ENCODE measurements around the gene OLFML2A.

DNA sequence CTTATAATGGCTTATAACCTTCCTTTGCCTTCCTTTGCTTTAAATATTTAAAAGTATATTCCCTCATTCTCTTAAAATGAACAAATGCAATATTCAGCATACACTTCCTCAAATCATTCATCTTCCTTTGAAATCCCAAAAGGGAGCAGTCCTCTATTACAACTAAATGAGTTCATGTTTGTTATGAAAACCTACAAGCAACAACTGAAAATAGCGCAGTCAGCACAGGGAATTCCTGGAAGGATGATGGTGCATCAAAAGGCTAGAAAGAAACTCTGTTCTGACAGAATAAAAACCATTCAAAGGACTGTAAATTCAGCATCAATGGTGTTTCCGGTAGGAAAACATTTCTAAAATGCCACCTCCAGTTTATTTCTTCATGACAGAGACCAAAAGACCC lies 9.1 kb upstream of the OLFML2A start:
- no peak for TF ChIP-seq CTCF (conservative IDR thresholded peaks at IDR 0.05; ENCODE audit: low read length)
- TF ChIP-seq EZH2phosphoT487 (IDR thresholded peaks at IDR 0.05; ENCODE audit: borderline replicate concordance, low read depth, low read length), result no peak

All from OCI-LY7 (cell line).